Measurements from ENCODE around the gene TMEM243.
"Not testable (repeated sequence)": the region's sequence is repeated elsewhere in the genome, so short reads cannot be mapped to it uniquely, and the experiment has no call there.

Gene TMEM243

DNA sequence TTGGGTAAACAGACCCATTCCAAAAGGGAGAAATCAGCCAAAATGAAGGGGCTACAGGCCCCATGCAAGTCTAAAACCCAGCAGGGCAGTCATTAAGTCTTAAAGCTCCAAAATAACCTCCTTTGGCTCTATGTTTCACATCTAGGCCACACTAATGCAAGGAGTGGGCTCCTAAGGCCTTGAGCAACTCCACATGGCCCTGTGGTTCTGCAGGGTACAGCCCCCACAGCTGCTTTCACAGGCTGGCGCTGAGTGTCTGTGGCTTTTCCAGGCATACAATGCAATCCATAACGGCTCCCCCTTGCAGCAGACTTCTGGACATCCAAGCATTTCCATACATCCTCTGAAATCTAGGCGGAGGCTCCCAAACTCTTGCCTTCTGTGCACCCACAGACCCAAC, 9.0 kb downstream of the TMEM243 start:
- no peak for DNase-seq

DNA sequence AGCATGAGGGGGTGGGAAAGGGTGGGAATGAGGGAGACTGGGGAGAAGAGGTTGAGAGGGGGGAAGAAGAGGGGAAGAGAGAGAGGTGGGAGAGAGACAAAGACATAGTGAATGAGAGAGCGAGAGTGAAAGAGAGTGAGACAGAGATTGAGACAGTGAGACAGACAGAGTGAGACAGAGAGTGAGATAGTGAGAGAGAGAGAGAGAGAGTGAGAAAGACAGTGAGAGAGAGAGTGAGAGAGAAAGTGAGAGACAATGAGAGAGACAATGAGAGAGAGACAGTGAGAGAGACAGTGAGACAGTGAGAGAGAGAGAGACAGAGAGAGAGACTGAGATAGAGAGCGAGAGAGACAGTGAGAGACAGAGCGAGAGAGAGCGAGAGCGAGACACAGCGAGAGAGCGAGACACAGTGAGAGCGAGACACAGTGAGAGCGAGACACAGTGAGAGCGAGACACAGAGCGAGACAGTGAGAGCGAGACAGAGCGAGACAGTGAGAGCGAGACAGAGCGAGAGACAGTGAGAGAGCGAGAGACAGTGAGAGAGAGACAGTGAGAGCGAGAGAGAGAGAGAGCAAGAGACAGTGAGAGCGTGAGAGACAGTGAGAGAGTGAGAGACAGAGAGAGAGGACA, 10.1 kb downstream of the TMEM243 start:
- DNase-seq = no peak

DNA sequence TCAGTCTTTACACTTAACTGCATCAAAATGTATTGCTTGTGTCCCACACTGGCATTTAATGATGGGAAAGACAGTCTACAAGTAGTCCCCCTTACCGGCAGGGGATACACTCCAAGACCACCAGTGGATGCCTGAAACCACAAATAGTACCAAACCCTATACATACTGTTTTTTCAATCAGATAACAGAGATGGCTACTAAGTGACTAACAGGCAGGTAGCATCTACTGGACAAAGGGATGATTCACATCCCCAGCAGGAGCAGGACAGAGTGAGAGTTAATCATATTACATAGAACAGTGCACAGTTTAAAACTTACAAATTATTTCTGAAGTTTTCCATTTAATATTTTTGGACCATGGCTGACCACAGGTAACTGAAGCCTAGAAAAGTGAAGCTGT, 13.2 kb downstream of the TMEM243 start:
- DNase-seq = no peak

DNA sequence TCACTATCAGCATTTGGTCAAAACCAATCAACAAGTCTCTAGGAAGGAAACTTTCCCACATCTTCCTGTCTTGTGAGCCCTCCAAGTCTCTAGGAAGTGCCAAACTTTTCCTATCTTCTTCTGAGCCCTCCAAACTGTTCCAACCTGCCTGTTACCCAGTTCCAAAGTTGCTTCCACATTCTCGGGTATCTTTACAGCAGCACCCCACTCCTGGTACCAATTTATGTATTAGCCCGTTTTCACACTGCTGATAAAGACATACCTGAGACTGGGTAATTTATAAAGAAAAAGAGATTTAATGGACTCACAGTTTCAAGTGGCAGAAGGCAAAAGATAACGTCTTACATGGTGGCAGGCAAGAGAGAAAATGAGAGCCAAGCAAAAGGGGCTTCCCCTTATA, 13.8 kb downstream of the TMEM243 start:
- DNase-seq = not testable (repeated sequence)

DNA sequence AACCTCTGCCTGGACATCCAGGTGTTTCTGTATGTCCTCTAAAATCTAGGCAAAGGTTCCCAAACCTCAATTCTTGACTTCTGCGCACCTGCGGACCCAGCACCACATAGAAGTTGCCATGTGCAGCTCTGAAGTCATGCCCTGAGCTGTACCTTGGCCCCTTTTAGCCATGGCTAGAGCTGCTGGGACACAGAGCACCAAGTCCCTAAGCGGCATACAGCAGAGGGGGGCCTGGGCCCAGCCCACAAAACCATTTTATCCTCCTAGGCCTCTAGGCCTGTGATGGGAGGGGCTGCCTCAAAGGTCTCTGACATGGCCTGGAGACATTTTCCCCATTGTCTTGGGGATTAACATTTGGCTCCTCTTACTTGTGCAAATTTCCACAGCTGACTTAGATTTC, 14.6 kb downstream of the TMEM243 start:
- no peak for DNase-seq

DNA sequence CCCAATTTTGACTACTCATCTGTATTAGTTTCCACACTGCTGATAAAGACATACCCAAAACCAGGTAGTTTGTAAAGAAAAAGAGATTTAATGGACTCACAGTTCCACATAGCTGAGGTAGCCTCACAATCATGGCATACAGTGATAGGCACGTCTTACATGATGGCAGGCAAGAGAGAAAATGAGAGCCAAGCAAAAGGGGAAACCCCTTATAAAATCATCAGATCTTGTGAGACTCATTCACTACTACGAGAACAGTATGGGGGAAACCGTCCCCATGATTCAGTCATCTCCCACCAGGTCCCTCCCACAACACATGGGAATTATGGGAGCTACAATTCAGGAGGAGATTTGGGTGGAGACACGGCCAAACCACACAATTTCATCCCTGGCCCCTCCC, 15.6 kb downstream of the TMEM243 start:
- not testable (repeated sequence) for DNase-seq

DNA sequence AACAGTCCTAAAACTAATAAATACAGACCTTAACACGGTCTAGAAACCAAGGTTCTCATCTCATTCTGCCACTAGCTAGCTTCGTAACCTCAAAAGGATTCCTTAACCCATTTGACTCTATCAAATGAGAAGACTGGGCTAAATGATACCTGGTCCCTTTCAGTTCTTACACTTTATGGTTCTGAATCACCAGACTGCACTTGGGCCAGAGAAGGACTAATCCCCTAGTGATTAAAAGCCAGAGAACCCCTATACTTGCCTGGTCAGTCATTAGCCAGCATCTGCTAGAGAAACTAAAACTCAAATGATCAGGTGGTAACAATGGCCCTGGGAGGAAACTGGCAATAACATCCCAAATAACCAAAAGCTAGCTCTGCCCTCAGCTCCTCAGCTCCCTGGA, 16.8 kb downstream of the TMEM243 start:
- no peak for DNase-seq

DNA sequence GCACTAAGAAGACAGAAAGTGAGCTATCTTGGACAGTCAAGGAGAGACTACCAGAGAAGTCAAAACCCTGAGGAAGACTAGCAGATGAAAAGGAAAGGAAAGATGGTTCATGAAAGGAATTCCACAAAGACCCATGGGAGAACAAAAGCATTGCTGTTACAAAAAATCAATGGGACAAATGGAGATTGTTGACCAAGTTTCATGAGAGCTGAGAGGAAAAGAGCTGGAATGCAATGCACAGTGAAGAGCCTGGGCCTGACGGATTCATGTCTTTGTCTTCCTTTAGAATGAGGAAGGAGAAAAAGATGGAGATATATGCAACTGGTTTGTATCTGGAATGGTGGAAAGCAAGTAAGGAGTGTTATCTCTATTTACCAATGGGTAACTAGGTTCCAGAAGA, 17.3 kb downstream of the TMEM243 start:
- DNase-seq = no peak

DNA sequence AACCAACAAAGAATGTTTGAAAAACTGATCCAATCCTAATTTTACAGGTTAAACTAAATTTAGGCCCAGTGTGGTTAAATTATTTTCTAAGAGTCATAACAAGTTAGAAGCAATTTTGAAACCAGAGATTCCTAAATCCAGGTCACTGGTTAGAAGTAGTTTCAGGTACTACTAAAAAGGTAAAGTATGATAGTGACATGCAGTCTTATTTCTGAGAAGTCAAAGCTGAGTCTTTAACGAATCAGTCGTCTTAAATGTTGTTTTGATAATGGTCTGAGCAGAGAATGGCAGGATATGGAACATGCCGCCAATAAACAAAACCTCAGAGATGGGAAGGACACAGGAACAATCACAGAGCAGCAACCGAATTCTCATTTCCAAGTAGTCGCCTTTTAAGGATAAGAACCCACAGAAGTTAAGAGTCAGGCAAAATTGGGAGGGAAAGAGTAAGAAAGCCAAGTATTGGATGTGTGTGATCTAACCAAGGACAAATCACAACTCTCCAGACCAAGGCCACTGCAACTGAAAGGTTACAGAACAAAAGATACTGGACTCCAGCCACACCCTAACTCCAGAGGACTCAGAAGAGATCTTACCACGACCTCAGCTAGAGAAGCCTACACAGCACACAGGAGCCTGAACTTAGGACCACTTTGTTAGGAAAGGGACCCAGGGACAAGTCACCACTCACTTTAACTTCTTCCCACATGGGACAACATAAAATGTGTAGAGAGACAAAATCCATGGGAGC, 19.7 kb downstream of the TMEM243 start:
- DNase-seq = no peak

DNA sequence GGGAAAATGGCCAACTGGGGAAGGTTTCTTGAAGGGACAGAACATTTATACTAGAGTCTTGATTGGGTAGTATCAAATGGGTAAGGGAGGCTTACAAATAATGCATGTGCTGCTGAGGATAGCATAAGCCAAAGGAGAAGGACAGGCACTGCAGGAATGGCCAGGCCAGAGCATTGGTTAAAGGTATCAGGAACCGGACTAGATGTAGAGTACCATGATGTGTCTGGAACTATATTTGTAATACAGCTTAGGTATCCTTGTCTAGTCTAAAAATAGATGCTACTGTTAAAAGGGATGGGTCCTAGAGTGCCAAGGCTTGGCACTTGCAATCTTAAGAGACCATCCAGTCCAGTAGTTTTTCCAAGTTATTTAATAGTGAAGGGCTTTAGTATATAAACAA, 20.3 kb downstream of the TMEM243 start:
- DNase-seq = no peak

DNA sequence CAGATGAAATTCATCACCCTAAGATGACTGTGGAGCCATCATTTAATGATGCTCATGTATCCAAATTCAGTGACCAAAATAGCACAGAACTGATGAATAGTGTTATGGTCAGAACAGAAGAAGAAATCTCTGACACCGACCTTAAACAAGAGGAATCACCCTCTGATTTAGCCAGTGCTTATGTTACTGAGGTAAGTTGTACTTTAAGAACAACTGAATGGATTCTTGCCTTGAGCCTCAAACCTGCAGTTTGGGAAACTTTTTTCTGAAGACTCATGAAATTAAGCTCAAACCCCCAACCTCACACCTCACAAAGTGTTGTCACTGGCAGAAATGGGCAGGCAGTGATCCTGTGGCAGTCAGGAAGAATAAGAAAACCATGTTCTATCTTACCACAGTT, 25.6 kb downstream of the TMEM243 start:
- DNase-seq = no peak

DNA sequence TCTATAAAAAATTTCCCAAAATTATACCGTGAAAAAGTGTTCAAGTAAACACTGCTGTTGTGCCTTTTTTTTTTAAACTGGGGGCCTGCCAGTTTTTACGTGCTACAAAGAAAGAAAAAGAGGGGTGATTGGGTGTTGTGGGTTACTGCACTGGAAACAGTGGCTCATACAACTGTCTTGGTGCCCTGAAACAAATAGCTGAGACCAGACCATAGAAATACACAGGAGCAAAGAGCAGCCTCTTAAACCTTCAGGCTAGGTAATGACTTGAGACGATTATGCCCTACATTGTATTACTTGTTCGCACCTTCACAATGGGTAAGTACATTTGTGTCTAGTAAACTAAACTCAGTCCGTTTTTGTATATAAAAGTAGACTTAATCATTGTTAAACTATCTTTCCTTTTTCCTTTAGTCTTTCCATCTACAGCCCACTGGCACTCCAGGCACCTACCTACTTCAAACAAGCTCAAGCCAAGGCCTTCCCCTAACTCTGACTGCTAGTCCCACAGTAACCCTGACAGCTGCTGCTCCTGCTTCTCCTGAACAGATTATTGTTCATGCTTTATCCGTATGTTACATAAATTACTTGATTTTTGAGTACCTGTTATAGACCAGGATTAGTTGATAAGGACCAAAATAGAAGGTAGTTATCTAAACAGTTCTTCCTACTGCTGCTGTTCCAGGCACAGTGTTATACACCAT, 26.6 kb downstream of the TMEM243 start:
- no peak for DNase-seq

DNA sequence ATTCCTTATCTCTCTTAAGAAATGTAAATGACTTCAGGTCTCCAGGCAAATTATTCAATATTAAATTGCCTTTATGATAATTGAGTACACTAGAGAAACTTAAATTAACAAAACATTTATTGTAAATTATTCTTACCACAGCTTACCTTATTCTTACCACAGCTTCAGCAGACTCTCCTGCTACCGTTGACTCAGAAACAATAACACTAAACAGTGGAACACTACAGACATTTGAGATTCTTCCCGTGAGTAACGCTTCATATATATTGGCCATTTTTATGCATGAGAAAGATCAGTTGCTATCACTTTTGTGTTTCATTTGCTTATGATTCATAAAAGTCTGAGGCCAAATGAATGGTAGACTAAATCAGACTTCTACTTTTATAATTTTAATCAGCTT, 28.7 kb downstream of the TMEM243 start:
- DNase-seq = no peak

DNA sequence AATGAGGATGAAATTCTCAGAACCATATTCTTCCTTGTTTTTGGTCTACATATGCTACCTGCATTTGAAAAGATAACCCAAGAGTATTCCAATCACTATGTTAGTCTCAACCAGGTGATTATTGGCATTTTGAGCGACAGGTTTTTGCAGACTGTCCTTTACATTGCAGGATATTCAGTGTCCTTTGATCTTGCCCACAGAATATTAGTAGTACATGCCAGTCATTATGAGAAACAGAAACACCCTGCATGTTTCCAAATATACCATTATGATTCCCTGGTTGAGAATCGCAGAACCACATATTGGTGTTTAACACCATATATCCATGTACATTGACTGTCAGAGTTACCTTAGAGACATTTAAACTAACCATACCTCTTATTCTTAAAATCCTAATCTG, 30.6 kb downstream of the TMEM243 start:
- no peak for DNase-seq

DNA sequence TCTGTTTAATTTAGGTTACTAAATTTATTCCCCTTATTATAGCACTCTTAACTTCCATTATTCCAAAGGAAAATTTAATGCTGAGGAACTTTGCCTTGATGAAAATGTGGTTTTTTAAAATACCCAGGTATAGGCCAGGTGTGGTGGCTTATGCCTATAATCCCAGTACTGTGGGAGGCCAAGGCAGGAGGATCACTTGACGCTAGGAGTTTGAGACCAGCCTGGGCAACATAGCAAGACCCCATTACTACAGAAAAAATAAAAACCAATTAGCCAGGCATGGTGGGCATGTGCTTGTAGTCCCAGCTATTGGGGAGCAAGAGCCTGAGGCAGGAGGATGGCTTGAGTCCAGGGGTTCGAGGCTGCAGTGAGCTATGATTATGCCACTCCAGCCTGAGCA, 32.4 kb downstream of the TMEM243 start:
- no peak for DNase-seq

DNA sequence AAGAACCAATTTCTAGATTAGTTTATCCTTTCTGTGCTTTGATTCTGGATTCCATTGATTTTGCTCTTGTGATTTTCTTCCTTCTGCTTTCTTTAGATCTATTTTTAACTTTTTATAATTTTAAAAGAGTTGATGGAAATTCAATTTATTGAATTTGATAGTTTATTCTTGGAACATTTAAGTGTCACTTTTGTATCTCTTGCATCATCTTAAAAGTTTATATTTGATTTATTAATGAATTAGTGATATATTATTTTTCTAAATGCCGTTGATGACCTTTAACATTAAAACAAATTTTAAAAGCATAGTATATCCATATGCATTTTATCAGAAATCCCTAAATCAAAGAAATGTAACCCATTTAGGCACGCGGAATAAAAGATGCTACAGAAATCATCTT, 40.4 kb downstream of the TMEM243 start:
- DNase-seq = no peak

DNA sequence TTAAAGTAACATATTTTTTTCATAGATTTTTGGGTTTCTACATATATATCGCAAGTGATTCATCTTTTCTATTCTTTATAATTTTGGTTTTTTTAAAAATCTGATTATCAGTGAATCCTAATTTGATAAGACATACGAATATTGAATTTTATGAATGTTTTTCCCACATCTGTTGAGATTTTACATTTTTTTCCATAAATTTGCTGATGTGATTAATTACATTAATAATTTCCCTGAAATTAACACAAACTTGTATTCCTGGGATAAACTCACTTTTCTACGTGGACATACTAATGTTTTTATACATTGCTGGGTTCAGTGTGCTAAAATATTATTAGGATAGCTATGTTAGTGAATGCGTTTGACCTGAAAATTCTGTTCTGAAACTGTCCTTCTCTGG, 41.2 kb downstream of the TMEM243 start:
- DNase-seq = no peak

DNA sequence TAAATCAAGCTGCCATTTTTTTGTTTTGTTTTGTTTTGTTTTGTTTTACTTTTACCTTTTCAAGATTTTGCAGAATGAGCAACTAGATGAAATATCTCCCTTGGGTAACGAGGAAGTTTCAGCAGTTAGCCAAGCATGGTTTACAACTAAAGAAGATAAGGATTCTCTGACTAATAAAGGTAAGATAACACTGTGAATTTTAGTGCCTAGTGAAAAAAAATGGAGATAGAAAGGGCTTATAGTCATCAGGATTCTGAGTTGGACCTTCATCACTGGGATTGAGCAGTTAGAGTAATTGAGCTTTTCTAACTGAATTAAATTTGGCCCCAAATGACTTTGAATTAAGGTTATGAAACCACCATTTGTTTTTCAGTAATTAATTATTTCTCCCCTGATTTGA, 46.1 kb downstream of the TMEM243 start:
- DNase-seq = no peak

DNA sequence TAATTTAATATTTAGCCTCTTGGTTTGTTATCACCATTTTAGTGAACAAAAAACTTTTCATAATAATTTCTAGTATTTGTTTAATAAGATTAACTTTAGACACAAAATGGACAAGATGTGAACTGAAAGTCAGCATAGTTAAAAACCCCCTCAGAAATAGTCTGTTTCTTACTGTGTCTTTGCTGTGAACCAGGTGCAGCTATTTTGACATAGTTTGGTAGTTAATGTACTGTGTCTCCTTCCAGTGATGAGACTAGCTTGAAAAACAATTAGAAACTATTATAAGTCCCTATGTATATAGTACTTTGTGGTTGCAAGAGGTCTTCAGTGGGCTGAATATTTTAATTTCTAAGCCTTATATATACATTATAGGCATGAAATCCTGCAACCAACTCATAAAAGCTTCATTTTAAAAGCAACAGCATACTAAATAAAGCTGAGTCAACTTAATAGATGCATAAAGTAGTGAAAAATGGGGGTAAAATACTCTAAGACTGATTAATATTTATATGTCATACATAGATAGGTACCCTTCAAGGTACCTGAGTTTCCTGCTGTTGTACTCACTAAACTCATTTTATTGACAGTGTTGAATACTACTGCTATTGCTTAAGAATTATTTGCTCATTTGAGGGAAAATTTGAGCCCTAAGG, 48.1 kb downstream of the TMEM243 start:
- no peak for DNase-seq

DNA sequence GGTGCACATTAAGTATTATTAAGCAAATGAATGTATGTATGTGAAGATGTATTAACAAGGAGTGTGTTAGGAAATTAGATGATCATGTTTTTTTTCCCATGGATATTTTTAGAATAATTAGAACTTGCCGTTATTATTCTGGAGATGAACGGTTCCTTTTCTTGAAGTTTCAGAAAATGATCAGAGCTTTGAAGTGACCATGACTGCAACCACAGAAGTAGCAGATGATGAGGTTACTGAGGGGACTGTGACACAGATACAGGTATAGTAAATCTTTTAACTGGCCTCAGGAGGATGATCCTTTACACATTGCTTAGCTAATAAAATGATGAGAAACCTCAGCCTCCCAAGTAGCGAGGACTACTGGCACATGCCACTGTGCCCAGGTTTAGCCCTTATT, 48.7 kb downstream of the TMEM243 start:
- no peak for DNase-seq

DNA sequence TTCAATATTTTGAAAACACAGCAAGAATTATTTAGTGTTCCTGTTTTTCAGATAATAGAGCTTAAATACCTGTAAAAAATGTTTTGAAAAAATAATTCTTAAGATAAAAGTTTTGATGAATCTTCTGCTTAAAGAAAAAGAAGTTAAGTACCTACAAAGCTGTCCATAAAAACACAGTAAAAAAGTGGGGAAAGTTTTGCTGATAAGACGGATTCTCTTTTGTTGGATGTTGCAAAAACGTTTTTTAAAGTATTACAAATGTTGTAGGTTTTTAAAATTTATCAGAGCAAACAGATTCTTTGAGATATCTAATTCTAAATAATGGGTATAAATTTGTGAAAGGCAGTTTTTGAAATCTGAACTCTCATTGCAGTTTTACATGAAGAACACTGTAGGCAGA, 55.1 kb downstream of the TMEM243 start:
- no peak for DNase-seq

DNA sequence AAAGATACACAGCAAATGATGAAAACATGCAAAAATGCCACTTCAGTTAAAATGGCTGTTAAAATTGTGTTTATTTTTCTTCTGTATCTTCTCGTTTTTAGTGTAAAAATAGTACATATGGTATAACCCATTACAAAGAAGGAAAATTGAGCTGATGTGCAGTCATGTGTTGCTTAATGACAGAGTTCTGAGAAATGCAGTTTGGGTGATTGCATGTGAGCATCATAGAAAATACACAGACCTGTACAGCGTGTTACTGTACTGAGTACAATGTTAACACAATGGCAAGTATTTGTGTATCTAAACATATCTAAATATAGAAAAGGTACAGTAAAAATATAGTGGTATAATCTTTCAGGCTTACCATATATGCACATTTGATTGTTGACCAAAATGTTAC, 60.0 kb downstream of the TMEM243 start:
- DNase-seq = no peak

DNA sequence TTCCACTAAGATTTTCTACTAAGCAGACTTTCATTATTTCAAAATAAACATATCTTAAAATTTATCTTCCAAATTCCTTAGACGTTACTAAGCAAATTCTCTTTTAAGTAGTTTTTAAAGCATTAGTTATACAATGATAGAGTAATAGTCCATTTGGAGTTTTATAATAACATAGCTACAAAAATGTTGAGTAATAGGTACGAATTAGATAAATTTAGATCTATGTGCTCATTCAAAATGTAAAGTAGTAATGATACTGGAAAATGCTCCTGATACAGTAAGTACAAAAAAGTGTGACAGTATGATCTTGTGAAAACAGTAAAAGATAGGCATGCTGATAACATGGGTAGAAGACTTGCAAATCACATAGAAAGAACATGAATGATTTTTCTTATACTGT, 62.8 kb downstream of the TMEM243 start:
- DNase-seq = no peak

DNA sequence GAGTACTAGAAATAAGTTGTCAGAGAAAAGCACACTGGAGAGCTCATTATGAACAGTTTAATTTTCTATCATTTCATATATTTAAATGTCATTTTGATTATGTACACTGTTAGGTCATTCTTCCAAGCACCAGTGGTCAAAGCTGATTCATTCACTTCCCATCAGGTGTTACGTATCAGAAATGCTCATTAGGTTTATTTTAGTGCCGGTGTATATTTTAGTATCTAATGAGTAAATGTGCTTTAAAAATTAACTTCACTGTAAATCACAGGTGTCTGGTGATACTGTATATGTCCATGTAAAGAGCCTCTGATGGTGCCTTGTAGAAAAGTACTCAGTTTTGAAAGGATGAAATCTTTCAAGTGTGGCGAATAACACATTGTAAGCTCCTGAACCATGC, 63.7 kb downstream of the TMEM243 start:
- no peak for DNase-seq

Data from stimulated activated naive CD4-positive, alpha-beta T cell (primary cell).